Measurements from ENCODE around the gene MAD1L1.

The MAD1L1 gene

DNA sequence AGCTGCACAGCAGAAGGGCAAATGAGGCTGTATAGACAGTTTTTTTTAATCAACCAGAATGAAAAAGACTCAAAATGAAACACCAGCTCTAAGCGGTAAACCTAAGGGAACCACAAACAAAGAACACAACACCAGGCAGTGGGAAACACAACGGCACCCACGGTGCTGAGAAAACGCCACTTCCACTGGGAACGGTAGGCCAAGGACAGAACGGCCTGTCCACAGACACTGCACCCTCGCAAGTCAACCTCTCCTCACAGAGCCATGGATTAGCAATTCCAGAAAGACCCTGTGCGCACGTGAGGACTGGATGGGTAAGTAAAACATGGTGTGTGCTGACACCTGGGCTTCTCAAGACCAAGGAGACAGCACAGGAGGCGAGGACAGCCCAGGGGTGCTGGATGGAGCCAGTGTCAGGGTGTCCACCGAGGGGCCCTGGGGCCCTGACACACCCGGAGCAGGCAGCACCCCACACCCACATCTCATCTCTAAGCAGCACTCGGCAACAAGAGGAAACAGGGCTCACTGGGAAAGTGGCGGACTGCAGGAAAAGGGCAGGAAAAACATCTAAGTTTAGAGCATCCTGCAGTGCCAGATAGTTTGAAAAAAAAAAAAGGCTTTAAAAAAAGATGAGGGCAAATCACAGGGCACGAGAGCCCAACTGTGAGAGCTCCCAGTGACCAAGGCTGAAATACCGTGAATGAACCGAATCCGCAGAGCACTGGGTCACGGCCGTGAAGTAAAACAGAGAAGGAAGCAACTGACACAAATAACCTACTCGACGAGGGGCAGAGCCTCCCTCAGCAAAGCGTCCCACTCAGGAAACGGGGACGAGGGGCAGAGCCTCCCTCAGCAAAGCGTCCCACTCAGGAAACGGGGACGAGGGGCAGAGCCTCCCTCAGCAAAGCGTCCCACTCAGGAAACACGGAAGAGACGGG, 120.2 kb downstream of the MAD1L1 start:
- no peak for DNase-seq

DNA sequence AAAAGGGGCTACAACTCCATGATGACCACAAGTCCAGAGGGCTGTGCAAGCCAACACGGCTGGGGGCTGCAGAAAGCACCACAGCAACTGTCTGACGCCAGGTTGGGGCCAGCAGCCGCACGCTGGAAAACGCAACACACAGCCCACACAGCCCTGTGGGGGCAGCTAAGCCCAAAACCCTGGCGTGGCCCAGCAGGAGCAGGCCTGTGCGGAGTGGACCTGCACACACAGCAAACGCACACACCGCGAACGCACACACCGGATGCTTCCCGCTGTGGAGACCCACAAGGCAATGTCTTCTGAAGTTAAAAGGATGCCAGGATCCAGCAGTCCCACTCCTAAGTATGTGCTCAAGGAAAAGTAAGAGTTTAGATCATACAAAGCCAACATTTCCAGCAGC, 121.2 kb downstream of the MAD1L1 start:
- DNase-seq, result no peak

DNA sequence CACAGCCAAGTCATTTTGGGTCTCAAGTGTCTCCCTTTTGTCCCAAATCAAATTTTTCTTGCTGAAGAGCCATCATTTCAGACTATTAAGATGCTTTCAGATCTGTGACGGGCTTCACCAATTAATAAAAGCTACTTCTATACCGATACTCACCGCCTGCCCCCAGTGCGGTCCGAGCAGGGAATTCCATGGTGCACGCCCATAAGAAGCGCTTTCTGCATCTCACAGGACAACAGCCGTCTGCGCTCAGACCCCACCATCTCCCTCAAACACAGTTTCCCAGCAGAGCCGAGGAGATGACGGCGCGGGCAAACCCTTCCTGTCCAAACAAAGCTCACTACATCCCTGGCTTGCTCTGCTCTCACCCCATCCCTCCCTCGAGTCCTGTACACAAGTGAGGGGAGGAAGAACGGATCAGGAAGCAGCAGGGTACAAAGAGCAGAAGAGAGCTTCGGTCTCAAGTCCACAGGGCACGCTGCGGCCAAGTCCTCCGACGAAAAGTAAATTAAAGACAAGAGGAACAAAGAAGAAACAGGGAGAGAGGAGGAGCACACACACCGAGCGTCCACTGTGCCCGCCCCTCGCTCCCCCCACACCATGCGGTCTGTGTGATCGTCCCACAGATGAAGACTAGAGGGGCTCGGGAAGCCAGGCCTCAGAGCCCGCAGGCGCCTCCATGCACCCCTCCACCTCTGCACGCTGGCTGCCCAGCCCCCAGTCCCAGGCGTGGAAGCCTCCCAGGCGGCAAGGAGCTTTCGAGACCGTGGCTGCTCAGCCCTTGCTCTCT, 121.9 kb downstream of the MAD1L1 start:
- no peak for DNase-seq

GRCh38 chr7:2109936-2110609, 122.7 kb downstream of the MAD1L1 start:
- DNase-seq, result peak; percentile 80

DNA sequence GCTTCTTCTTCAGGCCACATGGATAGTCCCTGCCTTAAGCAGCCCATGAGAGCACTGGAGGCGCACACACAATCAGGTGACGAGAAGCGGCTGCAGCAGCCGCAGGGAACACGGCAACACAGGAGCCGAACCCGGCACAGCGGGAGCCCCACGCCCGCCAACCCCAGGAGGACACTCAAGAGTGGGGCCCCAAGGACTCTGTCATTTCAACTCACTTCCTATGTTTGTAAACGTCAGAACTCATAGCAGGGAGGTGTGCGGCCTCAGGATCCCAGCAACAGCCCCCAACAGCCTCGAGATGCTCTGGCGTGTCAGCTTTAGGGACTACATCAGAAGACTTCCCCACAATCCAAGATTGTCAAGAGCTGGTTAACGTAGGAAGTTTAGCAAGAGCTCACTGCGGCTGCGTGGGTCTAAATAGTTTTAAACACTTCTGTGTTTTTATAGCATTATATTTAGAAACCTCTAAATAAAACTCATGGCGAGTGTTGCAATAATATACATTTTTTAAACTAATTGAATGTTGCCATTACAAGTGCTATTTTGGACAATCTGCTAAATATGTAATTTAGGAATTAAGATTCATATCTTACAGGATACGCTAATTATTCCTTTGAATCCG, 123.4 kb downstream of the MAD1L1 start:
- DNase-seq, result no peak

- no peak for DNase-seq
These were observed 124.1 kb downstream of the MAD1L1 start for GRCh38 chr7:2108501-2109250.

DNA sequence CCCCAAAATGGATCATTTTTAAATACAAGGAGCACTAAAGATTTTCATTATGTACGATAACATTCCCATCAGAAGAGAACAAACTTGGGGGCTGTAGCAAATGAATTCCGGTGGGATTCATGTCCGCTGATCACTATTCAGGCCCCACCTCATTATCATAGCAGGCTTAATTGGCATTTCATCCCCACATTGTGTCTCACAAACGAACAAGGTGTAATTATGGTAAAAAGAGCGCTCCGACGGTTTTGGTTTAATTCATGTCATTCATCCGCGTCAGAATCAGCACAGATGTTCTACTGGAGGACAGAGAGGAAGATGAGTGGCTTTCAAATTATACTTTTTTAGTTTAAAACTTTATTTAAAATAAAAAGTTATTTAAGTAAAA, 124.7 kb downstream of the MAD1L1 start:
- DNase-seq, result no peak

- DNase-seq, result no peak
These were observed 125.2 kb downstream of the MAD1L1 start for GRCh38 chr7:2107386-2108070.

DNA sequence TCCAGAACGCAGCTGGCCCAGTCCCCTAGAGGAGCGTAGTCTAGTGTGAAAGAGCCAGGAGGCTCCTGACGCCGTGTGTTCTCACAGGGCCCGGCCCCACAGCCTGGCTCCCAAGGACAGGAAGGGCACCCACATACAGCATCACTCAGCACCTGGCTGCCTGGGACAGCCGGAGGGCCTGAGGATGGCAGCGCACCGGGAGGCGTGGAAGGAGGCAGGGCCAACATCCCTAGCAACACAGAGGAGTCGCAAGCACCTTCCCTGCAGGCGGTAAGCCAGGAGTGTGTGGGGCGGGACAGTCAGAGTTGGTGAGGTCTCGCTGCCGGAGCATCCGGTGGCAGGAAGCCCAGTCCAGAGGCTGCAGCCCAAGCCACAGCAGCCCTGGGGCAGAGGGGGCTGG, 125.8 kb downstream of the MAD1L1 start:
- DNase-seq, result no peak

DNA sequence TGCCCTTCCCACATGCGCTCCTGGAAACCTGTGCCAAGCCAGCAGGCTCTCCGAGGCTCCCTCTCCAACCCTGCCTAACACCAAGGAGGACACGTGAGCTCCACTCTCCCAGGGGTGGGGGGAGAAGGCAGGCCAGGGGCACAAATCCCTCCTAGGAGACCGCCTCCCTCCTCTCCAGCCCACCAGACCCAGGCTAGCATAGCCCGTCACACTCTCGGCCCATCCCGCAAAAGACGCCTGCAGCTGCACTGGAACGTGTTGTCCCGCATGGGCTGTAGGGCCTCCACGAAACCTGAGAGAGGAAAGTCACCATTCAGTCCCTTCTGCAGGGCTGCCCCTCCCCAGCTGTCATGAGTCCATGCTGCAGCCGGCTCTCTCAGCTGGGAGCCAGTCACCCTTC, 126.3 kb downstream of the MAD1L1 start:
- DNase-seq, result no peak

GRCh38 chr7:2105917-2106316, 126.8 kb downstream of the MAD1L1 start:
- no peak for DNase-seq

DNA sequence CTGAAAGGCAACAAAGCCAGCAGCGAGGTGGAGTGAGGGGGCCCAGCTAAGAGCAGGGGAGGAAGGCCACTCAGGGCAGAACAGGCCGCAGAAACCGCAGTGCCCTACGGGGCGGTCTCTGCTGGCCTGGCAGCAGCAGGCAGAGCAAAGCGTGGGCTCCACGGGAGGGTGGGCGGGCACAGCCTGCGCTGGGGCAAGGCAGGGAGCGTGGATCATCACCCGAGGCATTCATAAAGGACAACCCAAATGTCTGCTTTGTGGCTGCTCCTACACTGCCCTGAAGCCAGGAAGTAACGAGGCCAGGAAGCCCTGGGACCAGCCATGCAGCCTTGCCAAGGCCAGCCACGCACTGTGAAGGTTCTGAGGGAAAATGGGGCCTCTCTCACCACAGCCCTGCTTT, 127.5 kb downstream of the MAD1L1 start:
- DNase-seq, result no peak

DNA sequence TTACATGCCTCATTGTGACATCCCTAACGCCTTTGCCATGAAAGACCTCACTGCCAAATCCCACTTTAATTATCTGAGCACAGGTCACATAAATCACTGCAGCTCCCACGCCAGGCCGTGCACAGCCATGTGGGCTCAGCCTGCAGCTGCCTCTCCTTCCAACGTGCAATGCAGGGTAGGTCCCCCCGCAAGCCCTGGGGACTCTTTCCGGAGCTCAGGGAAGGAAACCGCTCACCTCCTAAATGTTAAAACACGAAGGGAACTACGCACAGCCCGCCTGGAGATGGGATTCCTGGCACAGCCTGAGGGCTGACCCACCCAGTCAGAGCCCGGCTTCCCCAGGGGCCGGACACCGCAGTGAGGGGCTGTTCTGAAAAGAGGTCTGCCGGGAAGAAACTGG, 128.0 kb downstream of the MAD1L1 start:
- DNase-seq, result no peak

GRCh38 chr7:2104107-2104710, 128.5 kb downstream of the MAD1L1 start:
- DNase-seq, result peak; percentile 73

DNA sequence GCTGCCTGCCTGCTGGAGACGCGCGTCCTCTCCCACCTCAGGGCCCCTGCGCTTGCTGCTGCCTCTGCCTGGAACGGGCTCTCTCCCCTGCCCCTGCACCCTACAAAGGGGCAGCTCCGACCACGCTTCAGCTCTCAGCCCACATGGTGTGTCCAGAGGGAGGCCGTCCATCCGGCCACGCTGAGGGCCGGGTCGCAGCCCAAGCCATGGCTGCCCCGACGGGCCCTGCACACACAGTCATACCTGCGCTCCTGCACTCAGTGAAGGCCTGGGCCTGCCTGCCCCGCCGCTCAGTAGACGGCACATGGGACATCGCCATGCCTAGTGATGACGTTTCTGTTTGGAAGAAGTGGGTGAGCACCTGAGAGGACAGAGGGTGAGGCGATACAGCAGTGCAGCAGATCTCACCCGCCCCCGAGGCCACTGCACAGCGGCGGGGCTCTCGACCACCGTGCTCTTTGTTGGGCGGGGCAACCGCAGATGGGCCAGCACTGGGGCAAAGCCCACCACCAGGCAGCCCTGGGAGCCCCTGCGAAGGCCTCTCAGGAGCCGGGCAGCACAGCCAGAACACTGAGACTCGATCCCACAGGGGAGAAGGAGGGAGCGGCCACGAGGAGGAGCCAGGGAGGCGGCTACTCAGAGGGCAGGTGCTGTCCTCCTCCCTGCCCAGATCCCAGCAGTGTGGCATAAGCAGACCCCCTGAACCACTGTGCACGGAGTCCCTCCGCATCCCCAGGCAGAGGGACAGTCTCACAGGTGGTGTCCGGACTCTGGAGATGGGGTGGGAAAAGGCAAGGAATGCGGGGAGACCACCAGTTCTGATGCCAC, 129.5 kb downstream of the MAD1L1 start:
- no peak for DNase-seq

GRCh38 chr7:2102375-2102723, 130.4 kb downstream of the MAD1L1 start:
- DNase-seq, result no peak

DNA sequence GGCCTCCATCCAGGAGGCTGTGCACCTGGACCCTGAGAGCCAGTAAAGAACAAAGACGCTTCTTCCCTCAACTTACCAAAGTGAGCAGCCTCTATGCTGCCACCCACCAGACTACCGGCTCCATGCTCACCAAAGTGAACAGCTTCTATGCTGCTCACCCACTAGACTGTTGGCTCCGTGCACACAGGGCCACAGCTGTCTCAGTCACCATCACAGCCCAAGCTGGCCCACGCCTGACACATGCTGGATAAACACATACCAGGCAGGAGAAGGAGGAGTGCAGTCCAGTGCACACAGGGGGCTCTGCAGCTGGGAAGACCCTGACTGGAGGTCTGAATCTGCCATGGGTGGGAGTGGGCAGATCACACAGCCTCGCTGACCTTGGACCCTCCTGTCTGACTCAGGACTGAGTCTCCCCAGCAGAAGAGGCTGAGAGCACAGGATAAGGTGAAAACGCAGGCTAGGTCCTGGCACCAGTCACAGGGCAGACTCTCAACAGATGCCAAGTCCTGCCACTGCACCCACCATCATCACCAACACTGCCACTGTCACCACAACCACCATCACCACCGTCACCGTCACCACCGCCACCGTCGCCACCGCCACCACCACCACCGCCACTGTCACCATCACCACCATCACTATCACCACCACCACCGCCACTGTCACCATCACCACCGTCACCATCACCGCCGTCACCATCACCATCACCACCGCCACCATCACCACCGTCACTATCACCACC, 130.9 kb downstream of the MAD1L1 start:
- DNase-seq, result no peak

GRCh38 chr7:2100278-2101208, 132.2 kb downstream of the MAD1L1 start:
- DNase-seq, result no peak
